Mammary epithelial cell (primary cell): ENCODE measurements around the gene EVX2.
A peak's percentile ranks its signal among the peaks of the same experiment; 100 is the strongest.

Experiments
- CTCF ChIP-seq, 2 donors: IDR thresholded peaks in 1 of 2; conservative IDR thresholded peaks in 1 of 2; 2 replicates each; pipeline ENCODE4 v1.5.1; 2011 to 2012; ENCODE audit warnings: inconsistent platforms in 2 of 2, low read length in 2 of 2, mild to moderate bottlenecking in 2 of 2, control low read depth in 1 of 2, low read depth in 1 of 2; ENCODE audit not compliant: insufficient read depth in 1 of 2; ENCODE audit errors: extremely low read depth in 1 of 2
- EZH2 ChIP-seq: IDR thresholded peaks from 2 replicates; pipeline ENCODE4 v1.6.1; 2012; ENCODE audit warnings: low read length, inconsistent platforms, borderline replicate concordance

- TF ChIP-seq EZH2: peak; percentile 76
- TF ChIP-seq CTCF (conservative IDR thresholded peaks at IDR 0.05 in 1 of 2, IDR thresholded peaks at IDR 0.05 in 1 of 2; ENCODE audit: extremely low read depth in 1 of 2, insufficient read depth in 1 of 2, low read depth in 1 of 2, low read length in 2 of 2): no peak
Observed at GRCh38 chr2:176095421-176095820, 11.7 kb upstream of the EVX2 start.
